Kasumi-1 (cell line): Measurements from ENCODE around the gene PIP4K2C.
"Not testable (repeated sequence)": the region's sequence is repeated elsewhere in the genome, so short reads cannot be mapped to it uniquely, and the experiment has no call there.

ENCODE experiments used
- DNase-seq, 2 experiments: peaks; one replicate each; lab custom pipeline; 2025; lab: John Stamatoyannopoulos, UW

The PIP4K2C gene

DNA sequence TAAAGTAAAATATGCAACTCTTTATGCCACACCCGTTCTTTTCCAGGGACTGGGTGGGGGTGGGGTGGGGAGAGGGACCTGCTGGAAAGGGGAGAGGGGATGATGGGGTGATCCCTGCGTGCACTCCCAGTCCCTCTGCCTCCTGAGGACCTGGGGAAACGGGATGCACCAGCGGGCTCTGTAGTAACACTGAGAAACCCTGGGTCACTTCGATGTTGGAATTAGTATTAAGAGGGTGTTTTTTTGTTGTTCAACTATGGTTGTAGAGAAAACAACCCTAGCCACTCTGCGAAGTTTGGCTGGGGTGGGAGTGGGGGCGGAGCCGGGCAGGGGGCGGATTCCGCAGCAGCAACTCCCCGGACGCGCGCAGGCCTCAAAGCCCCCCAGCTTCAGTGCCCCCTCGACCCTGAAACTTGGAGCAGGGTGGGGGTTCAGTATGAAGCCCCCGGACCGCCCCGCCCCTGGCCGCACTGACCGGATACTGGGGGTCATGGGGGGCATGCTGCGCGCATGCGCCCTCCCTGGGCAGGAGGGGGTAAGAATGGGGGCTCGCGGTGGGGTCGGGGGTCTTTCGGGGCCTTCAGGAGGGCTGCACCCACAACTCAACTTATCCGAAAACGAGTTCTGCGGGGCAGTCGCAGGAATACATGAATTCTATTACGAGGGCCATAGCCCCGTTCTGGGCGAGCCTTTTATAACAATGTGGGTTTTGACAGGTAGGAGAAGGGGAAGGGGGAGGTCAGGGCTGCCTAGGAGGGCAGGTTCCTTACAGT lies 19.0 kb downstream of the PIP4K2C start:
- DNase-seq = no peak

DNA sequence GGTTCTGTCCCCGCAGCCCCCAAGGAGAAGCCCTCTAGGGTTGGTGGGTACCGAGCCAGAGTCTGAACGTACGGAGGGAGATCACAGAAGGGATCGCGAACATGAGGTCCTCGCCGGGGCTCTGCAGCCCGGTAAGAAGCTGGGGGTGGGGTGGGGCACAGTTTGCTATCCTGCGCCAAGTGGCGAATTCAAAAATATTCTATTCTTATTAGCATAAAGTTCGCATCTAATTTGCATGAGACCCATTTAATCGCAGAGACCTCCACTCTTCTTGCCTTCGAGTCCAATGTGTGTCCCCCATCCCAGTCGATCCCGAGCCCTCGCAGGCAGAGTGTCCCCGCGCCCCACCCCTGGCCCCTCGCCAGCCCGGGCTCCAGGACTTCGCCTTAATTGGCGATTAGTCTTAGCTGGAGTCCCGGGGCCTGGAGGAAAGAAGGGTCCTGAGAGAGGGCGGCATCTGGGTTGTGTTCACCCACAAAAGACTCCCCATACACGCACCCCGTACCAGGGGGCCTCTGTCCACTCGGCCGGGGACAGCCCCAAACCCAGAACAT lies 19.6 kb downstream of the PIP4K2C start:
- no peak for DNase-seq

DNA sequence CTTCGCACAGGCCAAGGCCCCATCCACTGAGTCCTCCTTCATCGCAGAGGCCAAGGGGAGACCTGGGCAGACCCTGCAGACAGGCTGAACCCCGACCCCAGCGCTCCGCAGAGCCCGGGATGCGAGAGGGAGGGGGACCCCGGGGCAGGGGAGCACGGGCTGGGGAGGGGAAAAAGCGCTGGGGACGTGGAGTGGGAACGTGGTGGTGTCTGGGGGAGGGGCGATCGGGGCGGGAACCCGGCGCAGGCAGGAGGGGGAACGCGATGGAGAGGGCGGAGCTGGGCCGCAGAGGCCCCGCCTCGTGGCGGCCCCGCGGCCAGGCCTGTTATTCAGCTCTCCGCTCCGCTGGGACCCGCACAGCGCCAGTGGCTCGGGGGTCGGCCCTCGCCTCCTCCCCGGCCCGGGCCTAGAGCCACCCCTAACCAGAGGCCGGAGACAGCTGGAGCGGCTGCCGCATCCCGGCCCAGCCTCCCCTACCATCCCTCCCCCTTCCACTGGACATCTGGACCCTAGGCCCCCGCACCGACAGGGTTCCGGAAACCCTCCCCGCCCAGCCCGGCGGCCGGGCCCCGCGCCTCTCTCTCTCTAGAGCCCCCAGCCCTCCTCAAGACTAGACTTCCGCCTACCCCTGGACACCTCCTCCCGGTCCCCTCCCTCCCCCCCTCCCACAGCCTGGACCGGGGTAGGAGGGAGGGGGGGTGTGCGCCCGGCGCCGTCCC lies 20.3 kb downstream of the PIP4K2C start, which contains the start of gene ARHGEF25:
ARHGEF25 (plus strand) TSS at position 328 of the 719 bp plus-strand sequence. CDS start 460 bp downstream, outside the sequence.
- peak; percentile 6 to 14 for DNase-seq

DNA sequence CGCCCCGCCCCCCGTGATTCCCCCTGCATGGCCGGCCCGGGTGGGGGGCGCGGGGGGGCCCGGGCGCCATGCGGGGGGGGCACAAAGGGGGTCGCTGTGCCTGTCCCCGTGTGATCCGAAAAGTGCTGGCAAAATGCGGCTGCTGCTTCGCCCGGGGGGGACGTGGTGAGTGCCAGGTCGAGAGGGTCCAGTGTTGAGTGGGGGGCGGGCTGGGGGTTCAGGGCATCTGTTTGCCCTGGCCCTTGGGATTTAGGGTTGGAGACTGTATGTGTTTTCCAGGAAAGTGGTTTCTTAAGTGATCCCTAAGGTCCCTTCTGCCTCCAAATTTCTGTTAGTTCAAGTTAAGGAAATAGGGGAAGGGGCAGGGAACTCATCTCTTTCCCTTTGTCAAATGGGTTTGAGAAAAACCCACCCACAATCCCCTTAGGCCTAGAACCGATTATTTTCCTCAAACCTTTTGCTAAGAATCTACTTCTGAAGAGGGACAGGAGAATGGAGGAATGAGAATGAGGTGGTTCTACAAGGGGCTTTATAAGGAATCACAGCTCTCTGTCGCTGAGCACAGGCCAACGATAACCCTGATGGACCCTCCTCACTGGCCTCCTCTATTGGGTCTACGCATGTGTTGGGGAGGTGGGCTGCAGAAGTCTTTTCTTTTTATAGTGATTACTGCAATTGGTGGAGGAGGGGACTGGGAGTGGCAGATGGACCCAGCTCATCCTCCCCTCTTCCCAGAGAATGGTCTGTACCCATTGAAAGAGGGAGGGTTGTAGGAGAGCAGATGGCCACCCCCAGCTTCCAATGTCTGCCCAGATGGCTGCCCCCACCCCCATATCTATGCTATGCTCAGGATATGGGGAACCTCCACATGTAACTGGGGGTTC lies 21.1 kb downstream of the PIP4K2C start:
- no peak for DNase-seq

DNA sequence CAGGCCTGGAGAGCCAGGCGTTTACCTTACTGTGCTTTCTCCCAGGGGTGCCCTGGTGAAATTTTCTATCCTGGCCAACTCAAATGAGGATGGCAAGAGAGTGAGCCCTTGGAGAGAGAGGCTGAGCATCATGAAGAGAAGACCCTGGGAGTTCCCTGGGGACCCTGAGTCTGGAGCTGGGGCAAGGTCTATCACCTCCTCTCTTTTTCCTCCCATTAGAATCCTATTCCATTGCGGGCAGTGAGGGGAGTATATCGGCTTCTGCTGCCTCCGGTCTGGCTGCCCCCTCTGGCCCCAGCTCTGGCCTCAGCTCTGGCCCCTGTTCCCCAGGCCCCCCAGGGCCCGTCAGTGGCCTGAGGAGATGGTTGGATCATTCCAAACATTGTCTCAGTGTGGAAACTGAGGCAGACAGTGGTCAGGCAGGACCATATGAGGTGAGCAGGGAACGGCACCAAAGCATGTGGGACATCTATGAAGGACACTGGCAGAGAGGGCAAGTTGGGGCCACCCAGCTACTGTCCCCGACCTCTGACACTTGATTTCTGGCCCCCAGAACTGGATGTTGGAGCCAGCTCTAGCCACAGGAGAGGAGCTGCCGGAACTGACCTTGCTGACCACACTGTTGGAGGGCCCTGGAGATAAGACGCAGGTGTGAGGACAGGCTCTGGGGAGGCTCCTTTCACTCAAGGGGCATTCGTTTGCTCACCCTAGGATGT lies 21.9 kb downstream of the PIP4K2C start:
- no peak for DNase-seq

DNA sequence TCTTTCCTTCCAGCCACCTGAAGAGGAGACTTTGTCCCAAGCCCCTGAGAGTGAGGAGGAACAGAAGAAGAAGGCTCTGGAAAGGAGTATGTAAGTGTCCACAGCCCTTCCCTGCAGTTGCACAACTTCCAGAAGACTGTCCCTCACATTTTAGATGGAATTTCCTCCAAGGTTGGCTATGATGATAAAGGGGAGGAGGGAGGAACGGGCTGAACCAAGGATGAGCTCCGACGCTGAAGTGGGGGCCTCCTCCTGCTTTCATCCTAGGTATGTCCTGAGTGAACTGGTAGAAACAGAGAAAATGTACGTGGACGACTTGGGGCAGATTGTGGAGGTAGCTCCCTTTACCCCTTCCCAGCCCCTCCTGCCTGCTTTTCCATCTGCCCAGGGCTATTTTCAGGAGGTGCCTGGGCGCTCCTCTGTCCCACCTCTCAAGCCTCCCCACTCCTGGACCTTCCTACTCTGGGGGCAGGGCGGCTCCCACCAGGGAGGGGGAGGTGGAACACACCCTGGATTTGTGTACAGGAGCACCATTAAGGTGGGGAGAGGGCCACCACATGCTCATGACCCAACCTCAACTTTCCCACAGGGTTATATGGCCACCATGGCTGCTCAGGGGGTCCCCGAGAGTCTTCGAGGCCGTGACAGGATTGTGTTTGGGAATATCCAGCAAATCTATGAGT lies 22.6 kb downstream of the PIP4K2C start:
- DNase-seq = no peak

DNA sequence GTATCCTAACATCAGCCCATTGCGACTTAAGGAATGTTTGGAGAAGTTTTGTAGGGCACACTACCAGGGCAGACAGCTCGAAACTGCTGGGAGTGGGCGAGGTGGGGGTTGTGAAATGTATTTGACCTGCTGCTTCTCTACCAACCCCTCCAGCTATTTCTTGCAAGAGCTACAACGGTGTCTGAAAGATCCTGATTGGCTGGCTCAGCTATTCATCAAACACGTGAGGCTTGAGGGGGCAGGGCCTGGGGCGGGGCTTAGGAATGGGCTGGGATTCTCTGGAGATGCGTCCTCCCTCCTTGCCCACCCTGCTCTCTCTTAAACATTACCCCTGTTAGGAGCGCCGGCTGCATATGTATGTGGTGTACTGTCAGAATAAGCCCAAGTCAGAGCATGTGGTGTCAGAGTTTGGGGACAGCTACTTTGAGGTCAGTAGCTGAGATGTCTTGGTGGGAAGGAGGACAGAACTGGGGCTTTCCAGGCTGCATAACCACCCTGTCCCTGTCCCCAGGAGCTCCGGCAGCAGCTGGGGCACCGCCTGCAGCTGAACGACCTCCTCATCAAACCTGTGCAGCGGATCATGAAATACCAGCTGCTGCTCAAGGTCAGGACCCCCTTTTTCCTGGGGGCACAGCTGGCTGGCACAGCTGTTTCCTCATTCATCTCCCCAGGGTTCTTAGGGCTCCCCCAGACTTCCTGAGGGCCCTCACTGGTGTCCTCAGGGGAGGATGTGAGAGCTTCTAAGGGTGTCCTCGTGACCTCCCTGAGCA lies 23.4 kb downstream of the PIP4K2C start:
- DNase-seq = peak in 1 of 2 experiments; percentile 6

DNA sequence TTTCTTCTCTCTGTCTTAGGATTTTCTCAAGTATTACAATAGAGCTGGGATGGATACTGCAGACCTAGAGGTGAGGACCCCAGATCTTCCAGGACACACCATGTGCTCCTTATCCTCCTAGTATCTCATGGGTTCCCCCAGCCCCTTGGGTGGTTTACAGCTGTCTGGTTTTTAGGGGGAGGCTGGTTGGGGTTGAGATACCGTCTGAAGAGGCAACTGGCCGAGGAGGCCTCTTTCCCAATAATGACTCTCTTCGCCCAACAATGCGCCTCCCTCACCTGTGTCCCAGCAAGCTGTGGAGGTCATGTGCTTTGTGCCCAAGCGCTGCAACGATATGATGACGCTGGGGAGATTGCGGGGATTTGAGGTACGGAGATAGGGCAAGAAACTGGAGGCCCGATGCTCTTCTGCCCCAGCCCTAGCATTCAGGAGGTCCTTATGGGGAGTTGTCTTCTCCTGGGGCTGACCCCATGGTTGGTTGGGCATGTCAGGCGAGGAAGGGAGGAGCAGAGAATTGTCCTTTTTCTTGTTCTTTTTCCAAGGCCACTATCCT lies 24.0 kb downstream of the PIP4K2C start:
- no peak for DNase-seq

DNA sequence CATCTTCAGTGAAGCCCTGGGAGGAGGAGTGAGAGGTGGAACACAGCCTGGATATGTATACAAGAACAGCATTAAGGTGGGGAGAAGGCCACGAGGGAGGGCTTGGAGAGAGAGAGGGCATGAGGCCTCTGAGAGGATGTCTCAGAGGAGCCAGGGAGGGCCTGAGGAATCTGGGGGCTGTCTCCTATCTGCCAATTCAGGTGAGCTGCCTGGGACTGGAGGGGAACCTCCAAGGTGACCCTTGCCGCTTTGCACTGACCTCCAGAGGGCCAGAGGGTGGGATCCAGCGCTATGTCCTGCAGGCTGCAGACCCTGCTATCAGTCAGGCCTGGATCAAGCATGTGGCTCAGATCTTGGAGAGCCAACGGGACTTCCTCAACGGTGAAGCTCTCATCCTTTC lies 24.6 kb downstream of the PIP4K2C start:
- DNase-seq = no peak

DNA sequence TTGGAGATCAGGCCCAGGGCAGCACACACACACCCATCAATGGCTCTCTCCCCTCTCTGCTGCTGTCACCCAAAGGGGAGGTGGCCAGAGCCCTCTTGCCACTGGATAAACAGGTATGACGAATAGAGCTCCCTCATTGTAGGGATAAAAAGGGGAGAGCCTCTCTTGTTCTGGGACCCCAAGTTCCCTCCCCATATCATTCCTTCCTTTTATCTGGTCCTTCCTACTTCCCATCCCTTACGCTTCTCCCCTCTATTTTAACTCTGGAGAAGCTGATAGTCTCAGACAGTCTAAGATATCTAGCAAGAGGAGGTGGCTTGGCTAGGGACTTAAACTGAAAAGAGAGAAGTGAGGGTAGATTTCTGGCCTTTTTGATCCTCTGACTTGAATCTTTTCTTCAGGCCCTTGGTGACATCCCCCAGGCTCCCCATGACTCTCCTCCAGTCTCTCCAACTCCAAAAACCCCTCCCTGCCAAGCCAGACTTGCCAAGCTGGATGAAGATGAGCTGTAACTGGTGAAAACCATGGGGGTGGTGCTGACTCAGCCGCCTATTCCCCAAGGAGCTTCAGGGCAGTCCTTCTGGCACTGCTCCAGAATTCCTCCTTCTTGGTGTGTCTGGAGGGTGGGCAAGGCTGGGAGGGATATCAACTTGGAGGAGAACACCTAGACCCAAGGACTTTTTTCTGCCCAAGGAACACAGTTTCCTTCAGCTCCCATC lies 25.6 kb downstream of the PIP4K2C start:
- no peak for DNase-seq

DNA sequence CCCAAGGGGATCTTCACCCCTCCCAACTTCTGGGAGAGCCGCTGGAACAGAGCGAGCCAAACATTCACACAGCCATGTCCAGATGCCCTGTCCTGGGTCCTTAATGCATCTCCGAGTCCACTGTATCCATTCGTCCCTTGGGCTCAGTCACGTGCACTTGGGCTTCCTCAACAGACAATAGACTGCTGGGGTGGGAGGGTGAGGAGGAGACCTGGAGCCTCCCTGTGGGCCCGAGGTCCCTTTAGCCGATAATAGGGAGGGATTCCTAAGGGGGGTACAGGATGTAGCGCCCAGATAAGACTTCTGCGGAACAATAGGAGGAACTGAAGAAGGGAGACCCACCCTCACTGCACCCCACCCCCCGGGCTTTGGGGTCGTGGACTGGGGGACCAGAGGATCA lies 26.9 kb downstream of the PIP4K2C start:
- DNase-seq = no peak

DNA sequence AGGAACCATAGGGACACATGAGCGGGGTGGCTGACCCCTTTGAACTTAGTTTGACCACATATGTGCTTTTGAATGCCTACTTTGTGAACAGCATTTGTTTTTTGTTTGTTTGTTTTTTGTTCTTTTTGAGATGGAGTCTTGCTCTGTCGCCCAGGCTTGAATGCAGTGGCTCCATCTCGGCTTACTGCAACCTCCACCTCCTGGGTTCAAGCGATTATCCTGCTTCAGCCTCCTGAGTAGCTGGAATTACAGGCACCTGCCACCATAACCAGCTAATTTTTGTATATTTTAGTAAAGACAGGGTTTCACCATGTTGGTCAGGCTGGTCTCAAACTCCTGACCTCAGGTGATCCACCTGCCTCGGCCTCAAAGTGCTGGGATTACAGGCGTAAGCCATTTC lies 27.4 kb downstream of the PIP4K2C start:
- DNase-seq = not testable (repeated sequence)

DNA sequence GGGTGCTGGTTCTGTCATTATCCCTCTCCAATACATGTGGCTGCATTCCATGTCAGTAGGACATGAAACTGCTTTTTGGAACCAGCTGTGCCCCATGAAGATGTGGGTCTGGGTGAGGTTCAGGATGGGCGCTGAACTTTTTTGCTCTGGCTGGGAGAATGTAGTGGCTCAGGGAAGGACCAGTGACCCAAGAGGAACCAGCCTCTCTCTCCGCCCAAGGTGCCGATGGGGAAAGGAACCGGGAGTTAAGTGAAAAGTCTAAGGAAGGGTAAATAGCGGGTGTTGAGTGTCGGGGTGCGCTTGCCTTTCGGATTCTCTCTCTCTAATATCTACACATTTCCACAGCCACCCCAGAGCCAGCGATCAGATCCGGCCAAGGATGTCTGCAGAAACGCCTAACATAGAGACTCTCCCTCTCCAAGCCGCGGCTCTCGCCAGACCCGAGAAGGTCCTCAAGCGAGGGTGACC lies 28.0 kb downstream of the PIP4K2C start:
- no peak for DNase-seq

DNA sequence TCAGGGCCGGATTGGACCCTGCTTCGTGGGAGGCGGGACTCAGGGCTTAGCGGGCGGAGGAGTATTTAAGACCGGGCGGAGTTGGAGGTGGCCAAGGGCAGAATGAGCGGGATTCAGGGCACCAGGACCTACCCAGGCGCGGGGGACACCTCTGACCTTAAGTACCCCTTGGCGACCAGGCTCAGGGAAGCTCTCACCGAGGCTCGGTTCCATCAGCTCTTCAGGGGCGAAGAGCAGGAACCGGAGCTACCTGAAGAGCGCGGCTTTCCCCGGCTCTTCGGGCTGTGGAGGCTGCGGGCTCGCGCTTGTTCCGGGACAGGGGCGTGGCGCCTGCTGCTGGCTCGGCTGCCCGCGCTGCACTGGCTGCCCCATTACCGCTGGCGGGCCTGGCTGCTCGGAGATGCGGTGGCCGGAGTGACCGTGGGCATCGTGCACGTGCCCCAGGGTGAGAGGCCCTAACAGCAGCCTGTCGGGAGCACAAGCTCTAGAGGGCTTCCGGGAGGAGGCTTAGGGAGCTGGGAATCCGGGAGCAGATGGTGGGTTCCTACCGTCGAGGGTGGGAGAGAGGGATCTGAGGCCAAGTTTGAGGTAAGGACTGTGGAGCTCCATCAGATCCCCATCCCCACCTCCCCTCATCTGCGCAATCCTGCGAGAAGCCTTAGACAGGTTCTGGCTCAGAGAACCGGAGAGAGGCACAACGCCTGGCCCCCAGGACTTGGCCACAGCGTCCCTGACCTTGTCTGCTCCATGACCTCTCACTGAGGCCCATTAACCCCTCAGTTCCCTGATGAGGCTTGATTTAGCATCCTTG lies 28.6 kb downstream of the PIP4K2C start:
- DNase-seq = no peak

DNA sequence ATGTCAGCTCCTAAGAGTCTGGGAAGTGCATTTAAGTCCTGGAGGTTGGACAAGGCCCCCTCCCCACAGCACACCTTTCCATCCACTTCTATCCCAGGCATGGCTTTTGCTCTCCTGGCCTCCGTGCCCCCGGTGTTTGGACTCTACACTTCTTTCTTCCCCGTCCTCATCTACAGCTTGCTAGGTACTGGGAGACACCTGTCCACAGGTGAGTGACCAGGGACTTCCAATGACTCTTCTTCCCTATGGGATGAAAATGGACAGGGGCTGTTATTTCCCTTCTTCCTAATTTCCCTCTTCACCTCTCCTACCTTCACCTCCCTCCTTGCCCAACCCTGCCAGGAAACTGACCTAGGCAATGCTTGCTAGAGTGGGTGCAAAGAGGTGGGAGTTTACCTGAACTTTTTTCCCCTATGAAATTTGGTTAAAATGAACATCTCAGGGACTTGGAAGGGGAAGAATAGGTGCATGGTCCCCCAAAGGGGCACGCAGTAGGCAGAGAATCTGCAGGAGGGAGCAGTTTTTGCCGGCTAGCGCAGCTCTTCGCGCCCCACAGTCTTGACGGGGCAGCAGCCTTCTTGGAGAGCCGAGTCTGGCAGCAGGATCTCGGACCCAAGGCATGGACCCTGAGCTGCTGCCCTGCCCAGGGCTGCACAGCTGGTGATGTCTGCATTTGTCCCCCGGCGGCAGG lies 29.4 kb downstream of the PIP4K2C start:
- DNase-seq = no peak

DNA sequence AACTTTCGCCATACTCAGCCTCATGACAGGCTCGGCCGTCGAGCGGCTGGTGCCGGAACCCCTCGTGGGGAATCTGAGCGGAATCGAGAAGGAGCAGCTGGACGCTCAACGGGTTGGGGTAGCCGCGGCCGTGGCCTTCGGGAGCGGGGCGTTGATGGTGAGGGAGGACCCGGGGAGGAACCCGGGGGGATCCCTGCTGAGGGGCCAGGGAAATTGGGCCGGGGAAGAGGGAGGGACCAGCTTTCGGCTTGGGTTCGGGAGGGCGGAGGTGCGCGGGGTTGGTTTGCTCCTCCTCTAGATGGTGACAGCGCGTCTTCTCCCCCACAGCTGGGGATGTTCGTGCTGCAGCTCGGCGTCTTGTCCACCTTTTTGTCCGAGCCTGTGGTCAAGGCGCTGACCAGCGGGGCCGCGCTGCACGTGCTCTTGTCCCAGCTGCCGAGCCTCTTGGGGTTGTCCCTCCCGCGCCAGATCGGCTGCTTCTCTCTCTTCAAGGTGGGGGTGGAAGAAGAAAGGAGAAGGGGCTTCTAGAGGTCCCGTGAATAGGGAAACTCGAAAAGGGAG lies 30.0 kb downstream of the PIP4K2C start:
- DNase-seq = no peak
